COLO829 (cell line): ENCODE data around the gene MGAT5.
"Not testable (repeated sequence)": the region's sequence is repeated elsewhere in the genome, so short reads cannot be mapped to it uniquely, and the experiment has no call there.

ENCODE experiments used
- DNase-seq: peaks from one replicate; pipeline ENCODE4 v3.0.0; 2012; ENCODE audit warnings: low spot score

MGAT5 gene

GRCh38 chr2:134277223-134277622 is 23.4 kb downstream of the MGAT5 start:
- no peak for DNase-seq

GRCh38 chr2:134278553-134278952 is 24.7 kb downstream of the MGAT5 start:
- DNase-seq, result no peak

GRCh38 chr2:134279417-134279816 is 25.5 kb downstream of the MGAT5 start:
- no peak for DNase-seq

DNA sequence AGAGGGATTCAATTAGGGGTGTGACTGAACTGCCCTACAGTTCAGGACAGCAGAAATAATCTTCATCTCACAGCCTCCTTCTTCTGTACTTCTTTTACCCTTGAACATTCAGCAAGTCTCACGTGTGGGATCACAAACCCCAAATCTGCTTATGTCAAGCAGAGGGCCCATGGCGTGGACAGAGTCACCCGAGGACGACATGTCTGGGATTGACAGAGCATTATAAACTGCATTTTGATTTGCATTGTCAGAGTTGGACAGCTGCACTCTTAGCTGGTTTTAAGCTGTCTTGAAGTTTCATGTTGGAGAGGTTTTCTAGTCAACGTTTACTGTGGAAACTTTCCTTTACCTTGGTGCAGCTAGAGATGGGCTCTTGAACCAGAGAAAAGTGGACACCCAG is 26.4 kb downstream of the MGAT5 start:
- no peak for DNase-seq

DNA sequence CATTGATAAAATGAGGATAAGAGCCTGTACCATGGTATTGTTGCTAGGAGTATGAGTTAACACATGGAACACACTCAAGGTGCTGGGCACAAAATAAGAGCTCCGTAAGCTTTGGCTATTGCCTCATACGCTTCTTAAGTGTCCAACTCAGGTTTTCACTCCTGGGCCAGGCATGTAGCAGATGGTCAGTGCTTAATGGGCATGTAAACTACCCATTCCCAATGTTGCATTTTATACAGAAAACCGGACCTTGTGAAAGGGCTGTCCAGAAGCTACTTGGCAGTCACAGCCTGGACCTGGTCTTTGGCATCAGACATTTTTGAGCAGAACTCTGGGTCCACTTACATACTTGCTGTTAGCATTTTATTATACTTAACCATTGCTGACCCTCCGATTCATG is 26.9 kb downstream of the MGAT5 start:
- no peak for DNase-seq

DNA sequence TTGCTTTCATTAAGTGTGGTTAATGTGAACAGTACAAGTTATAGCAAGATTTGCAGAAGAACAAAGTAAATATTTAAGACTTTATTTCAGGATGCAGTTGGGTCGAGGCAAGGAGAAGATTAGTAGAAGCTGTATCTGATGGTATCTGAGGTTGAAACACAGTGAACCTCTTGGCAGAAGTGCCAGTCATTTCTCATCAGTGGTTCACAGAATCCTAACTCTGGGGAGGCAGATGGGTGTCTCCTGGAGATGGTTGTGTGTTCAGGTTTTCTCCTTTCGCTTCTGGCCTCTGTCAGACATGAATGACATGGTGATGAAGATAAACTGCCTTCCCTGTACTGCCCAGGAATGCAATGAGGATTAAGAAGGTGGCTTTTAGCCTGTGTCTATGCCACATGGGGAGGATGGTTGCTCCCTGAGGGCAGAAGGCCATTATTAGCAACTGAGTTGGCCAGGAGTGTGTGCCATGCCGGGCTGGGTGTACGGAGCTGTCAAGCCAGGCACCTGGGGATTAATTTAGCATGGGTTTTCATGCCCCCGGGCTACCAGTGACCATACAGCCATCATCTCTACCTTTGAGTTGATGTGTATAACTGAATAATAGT is 28.0 kb downstream of the MGAT5 start:
- no peak for DNase-seq

- DNase-seq, result no peak
Measured at GRCh38 chr2:134282629-134283400, 28.9 kb downstream of the MGAT5 start.

DNA sequence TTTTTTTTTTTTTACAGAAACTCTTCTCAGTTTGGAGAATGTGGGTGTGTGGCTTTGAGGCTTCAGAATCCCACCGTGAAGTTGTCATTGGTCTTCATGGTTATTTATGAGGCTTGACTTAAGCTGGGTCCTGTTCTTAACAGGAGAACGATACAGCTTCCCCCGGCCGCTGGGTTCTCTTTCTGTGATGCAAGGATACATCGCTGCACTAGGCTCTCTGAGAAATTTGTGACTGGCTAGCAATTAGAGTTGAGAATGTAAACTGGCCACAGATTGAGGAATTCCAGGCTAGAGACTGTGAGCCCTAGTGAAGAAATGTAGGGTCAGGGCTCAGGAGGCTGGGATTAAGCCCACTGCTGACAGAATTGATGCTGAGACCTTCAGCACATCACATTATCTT is 29.8 kb downstream of the MGAT5 start:
- no peak for DNase-seq

DNA sequence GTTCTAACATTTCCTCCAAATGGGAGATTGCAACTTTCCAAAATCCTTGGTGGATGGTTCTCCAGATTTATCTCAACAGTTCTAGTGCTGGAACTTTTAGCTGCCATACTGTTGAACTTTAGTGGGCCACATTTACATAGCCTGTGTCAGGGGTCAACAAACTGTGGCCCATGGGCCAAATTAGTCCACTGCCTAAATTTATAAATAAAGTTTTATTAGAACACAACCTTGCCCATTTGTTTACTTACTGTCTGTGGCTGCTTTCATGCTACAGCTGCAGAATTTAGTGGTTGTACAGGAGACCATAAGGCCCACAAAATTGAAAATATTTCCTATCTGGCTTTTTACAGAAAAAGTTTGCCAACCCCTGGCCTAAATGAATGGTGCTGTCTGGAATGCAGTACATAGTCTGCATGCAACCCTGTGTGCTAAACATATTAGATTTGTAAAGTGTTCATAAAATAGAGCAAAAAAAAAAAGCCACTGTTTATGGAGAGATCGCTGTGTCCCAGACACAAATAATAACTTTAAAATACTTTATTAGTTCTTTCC is 30.3 kb downstream of the MGAT5 start:
- DNase-seq, result no peak

GRCh38 chr2:134287323-134287722 is 33.5 kb downstream of the MGAT5 start:
- DNase-seq, result no peak

GRCh38 chr2:134288814-134289213 is 34.9 kb downstream of the MGAT5 start:
- no peak for DNase-seq

DNA sequence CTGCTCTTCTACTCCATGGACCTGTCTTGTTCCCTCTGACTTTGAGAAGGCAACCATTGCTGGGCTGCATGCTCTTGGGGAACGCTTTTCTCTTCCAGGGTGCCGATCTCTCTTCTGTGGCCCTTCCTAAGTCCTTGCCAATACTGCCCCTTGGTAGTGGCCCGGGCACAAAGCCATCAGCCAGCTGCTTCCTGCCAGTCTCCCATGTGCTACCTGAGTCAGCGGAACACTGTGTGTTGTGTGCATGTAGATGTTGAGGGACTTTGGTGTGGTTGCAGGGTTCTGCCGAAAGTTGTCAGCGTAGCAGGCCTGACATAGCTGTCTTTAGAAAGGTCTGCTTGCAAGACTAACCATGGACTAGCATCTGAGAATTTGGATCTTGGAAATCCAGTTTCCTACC is 35.4 kb downstream of the MGAT5 start:
- DNase-seq, result no peak

- DNase-seq, result no peak
Measured at GRCh38 chr2:134290358-134290757, 36.5 kb downstream of the MGAT5 start.

- no peak for DNase-seq
Measured at GRCh38 chr2:134292514-134292913, 38.6 kb downstream of the MGAT5 start.

- peak; percentile 8 for DNase-seq
Measured at GRCh38 chr2:134293719-134294537, 40.1 kb downstream of the MGAT5 start.

GRCh38 chr2:134294598-134294997 is 40.7 kb downstream of the MGAT5 start:
- not testable (repeated sequence) for DNase-seq

- no peak for DNase-seq
Measured at GRCh38 chr2:134295441-134295840, 41.6 kb downstream of the MGAT5 start.

DNA sequence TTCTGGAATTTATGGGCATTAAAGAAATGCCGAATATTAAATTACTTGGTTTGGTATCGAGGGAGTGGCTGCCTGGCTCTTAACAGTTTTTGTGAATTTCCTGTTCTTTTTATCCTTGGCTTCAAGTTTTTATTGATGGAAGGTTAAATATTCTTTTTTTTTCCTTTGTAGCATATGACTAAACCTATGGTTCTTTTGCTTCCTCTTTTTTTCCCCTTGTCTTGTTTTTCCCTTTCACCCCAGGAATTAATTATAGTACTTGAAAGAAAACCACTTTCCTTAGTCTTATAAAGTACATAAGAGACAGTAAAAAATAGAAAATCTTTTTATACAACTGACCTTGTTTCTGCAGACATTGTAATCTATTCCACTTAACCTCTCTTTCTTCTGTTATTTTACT is 42.4 kb downstream of the MGAT5 start:
- no peak for DNase-seq

GRCh38 chr2:134299334-134299733 is 45.5 kb downstream of the MGAT5 start:
- no peak for DNase-seq

DNA sequence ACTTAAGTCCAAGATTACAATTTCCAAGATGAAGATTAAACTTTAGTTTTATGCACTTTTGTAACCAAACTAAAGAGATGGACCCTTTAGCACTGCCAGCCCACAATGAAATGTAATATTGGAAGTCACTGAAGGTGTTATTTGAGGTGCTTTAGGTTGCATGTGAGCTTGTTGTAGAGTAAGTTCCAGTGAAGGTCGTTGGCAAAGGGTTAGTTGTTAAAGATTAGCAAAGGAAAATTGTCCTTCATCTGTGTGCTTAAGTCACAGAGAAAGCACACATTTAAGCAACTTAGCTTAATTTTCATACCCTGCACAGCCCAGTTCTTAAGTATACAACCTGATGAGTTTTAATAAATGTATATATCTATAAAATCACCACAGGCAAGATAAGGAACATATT is 46.7 kb downstream of the MGAT5 start:
- no peak for DNase-seq

GRCh38 chr2:134301099-134301927 is 47.4 kb downstream of the MGAT5 start:
- DNase-seq, result peak; percentile 52

DNA sequence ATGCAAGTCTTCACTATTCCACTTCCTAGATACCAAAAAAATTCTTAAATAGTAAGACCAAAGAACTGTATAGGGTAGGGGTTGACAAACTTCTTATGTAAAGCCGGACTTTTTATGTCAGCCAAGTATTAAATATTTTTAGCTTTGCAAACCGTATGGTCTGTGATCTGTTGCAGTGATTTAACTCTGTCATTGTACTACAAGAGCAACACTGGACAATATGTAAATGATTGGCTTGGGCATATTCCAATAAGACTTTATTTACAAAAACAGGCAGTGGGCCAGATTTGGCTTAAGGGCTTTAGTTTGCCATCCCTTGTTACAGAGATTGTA is 48.0 kb downstream of the MGAT5 start:
- no peak for DNase-seq
